ENCODE data around the gene SGMS1.

SGMS1 gene

GRCh38 chr10:50309342-50309741 lies 314.4 kb downstream of the SGMS1 start:
- no peaks in the 10 kb centered on the region for H3K9me2 ChIP-seq (replicated peaks; ENCODE audit: insufficient read depth, low read length)
- no peaks in the 10 kb centered on the region for H3K79me2 ChIP-seq (ENCODE audit: insufficient read depth, low read length)
- no peak overlapping the region for H3K4me3 ChIP-seq (ENCODE audit: insufficient read depth, low read length, poor library complexity, severe bottlenecking)
- no peak for TF ChIP-seq CTCF (IDR thresholded peaks at IDR 0.05; ENCODE audit: insufficient read depth, low read length, poor library complexity, severe bottlenecking)
- H3K27ac ChIP-seq (ENCODE audit: low read depth, low read length) = no peak overlapping the region
- H3F3A ChIP-seq (ENCODE audit: insufficient read depth) = 0 out of 2 replicates have a peak, but pooled peaks cover 6% of the 10 kb centered on the region
- no peaks in the 10 kb centered on the region for H3K27me3 ChIP-seq (ENCODE audit: low read length)
- H3K4me2 ChIP-seq (ENCODE audit: low read depth, low read length, poor library complexity, severe bottlenecking) = no peak overlapping the region
- no peaks in the 10 kb centered on the region for H4K20me1 ChIP-seq (ENCODE audit: low read depth, low read length)
- no peak overlapping the region for H3K9ac ChIP-seq (ENCODE audit: low read length)
- H3K9me3 ChIP-seq (ENCODE audit: insufficient read depth, low read length) = no peaks in the 10 kb centered on the region
- H3K36me3 ChIP-seq (ENCODE audit: low read length) = peaks cover 8% of the 10 kb centered on the region; the same call in 1 of the 2 replicates
- H2AFZ ChIP-seq (ENCODE audit: low read depth, low read length, severe bottlenecking) = no peak overlapping the region

GRCh38 chr10:50304660-50305059 lies 319.1 kb downstream of the SGMS1 start:
- H3K27ac ChIP-seq (ENCODE audit: low read depth, low read length) = no peak overlapping the region
- H2AFZ ChIP-seq (ENCODE audit: low read depth, low read length, severe bottlenecking) = no peak overlapping the region
- H3K4me3 ChIP-seq (ENCODE audit: insufficient read depth, low read length, poor library complexity, severe bottlenecking) = no peak overlapping the region
- 0 out of 2 replicates have a peak, but pooled peaks cover 6% of the 10 kb centered on the region for H3F3A ChIP-seq (ENCODE audit: insufficient read depth)
- no peaks in the 10 kb centered on the region for H3K36me3 ChIP-seq (ENCODE audit: low read length)
- no peak for TF ChIP-seq EZH2phosphoT487 (conservative IDR thresholded peaks at IDR 0.05; ENCODE audit: low read length)
- TF ChIP-seq CTCF (IDR thresholded peaks at IDR 0.05; ENCODE audit: insufficient read depth, low read length, poor library complexity, severe bottlenecking) = no peak
- H3K9ac ChIP-seq (ENCODE audit: low read length) = no peak overlapping the region
- H3K9me2 ChIP-seq (replicated peaks; ENCODE audit: insufficient read depth, low read length) = no peaks in the 10 kb centered on the region
- H3K4me2 ChIP-seq (ENCODE audit: low read depth, low read length, poor library complexity, severe bottlenecking) = no peak overlapping the region
- no peaks in the 10 kb centered on the region for H3K27me3 ChIP-seq (ENCODE audit: low read length)
- H3K9me3 ChIP-seq (ENCODE audit: insufficient read depth, low read length) = no peaks in the 10 kb centered on the region
- no peaks in the 10 kb centered on the region for H4K20me1 ChIP-seq (ENCODE audit: low read depth, low read length)
- H3K79me2 ChIP-seq (ENCODE audit: insufficient read depth, low read length) = no peaks in the 10 kb centered on the region

GRCh38 chr10:50299948-50300669 lies 323.6 kb downstream of the SGMS1 start:
- Histone ChIP-seq H3K27me3 (ENCODE audit: low read length) (no peaks in the 10 kb centered on the region), H2AFZ (ENCODE audit: low read depth, low read length, severe bottlenecking) (no peak overlapping the region), H3K4me2 (ENCODE audit: low read depth, low read length, poor library complexity, severe bottlenecking) (no peak overlapping the region), H3K9ac (ENCODE audit: low read length) (no peak overlapping the region), H3F3A (ENCODE audit: insufficient read depth) (no peaks in the 10 kb centered on the region), H4K20me1 (ENCODE audit: low read depth, low read length) (no peaks in the 10 kb centered on the region), H3K9me3 (ENCODE audit: insufficient read depth, low read length) (no peaks in the 10 kb centered on the region), H3K27ac (ENCODE audit: low read depth, low read length) (no peak overlapping the region), H3K79me2 (ENCODE audit: insufficient read depth, low read length) (no peaks in the 10 kb centered on the region), H3K9me2 (replicated peaks; ENCODE audit: insufficient read depth, low read length) (no peaks in the 10 kb centered on the region), H3K4me3 (ENCODE audit: insufficient read depth, low read length, poor library complexity, severe bottlenecking) (no peak overlapping the region), H3K36me3 (ENCODE audit: low read length) (0 out of 2 replicates have a peak, but pooled peaks cover 4% of the 10 kb centered on the region)
- TF ChIP-seq CTCF (IDR thresholded peaks at IDR 0.05; ENCODE audit: insufficient read depth, low read length, poor library complexity, severe bottlenecking) (no peak), EZH2phosphoT487 (conservative IDR thresholded peaks at IDR 0.05; ENCODE audit: low read length) (no peak)
